H1 (cell line): Measurements from ENCODE around the gene PNLDC1. TPM values are rescaled to one million over a fixed set of nuclear protein-coding genes. Genes with fewer than 3 reads are reported as not detected.

Experiments
- CTCF ChIA-PET: fragments of 300-600 bp; sonication (Branson Sonifier 250); formaldehyde crosslinking; loops from one replicate; lab custom pipeline; 2021; ENCODE audit not compliant: partially characterized antibody; lab: Charles Lee
- POLR2A ChIA-PET: fragments of 300-600 bp; sonication (Branson Sonifier 250); formaldehyde crosslinking; loops from one replicate; lab custom pipeline; 2021; ENCODE audit warnings: inconsistent platforms; ENCODE audit not compliant: partially characterized antibody; lab: Charles Lee
- DNase-seq, 2 experiments: peaks; one replicate each; pipeline versions ENCODE4 v3.0.0 to v3.0.0-alpha.2; 2010 to 2022; ENCODE audit warnings: low spot score in 2 of 2, low read depth in 1 of 2, mixed read lengths in 1 of 2
- FAIRE-seq: peaks from 2 replicates; lab custom pipeline; 2011; peaks lifted over from hg19 to GRCh38; lab: Jason Lieb, UNC
- H2AFZ ChIP-seq: 2 replicates; pipeline ENCODE4 v1.8.1; 2012; ENCODE audit warnings: low read length, inconsistent platforms
- H2AK5ac ChIP-seq: 2 replicates; pipeline ENCODE4 v1.6.1; 2013; ENCODE audit warnings: low read depth, low read length
- H2BK120ac ChIP-seq: replicated peaks from 2 replicates; pipeline ENCODE3; 2013; ENCODE audit warnings: low read depth, low read length, inconsistent platforms
- H2BK12ac ChIP-seq: 2 replicates; pipeline ENCODE4 v1.6.1; 2013; ENCODE audit warnings: low read depth, low read length
- H2BK15ac ChIP-seq: 2 replicates; pipeline ENCODE4 v1.6.1; 2013; ENCODE audit warnings: low read length
- H2BK20ac ChIP-seq: 2 replicates; pipeline ENCODE4 v1.6.1; 2013; ENCODE audit warnings: low read length
- H2BK5ac ChIP-seq: 2 replicates; pipeline ENCODE4 v1.6.1; 2013; ENCODE audit warnings: low read depth, low read length
- H3K14ac ChIP-seq: 2 replicates; pipeline ENCODE4 v1.6.1; 2013; ENCODE audit warnings: inconsistent platforms; ENCODE audit not compliant: insufficient read length
- H3K18ac ChIP-seq: 2 replicates; pipeline ENCODE4 v1.6.1; 2013; ENCODE audit warnings: low read length; ENCODE audit errors: extremely low read depth
- H3K23ac ChIP-seq: 2 replicates; pipeline ENCODE4 v1.6.1; 2013; ENCODE audit warnings: inconsistent platforms; ENCODE audit not compliant: insufficient read length
- H3K23me2 ChIP-seq: 2 replicates; pipeline ENCODE4 v1.6.1; 2013; ENCODE audit warnings: low read depth, low read length
- H3K27ac ChIP-seq: 2 replicates; pipeline ENCODE4 v1.6.1; 2011; ENCODE audit warnings: low read depth, low read length, inconsistent platforms
- H3K27me3 ChIP-seq, 4 experiments: replicated peaks in 1 of 4; 1 replicate in 1 of 4; 2 replicates in 3 of 4; pipeline versions ENCODE4 v1.6.1 to v1.8.1; 2011 to 2013; ENCODE audit warnings: low read length in 3 of 4, mild to moderate bottlenecking in 3 of 4, inconsistent platforms in 2 of 4, mixed read lengths in 2 of 4, moderate library complexity in 1 of 4; ENCODE audit not compliant: control insufficient read depth in 3 of 4, insufficient read depth in 3 of 4; ENCODE audit errors: extremely low read depth in 1 of 4
- H3K36me3 ChIP-seq, 4 experiments: 2 replicates each; pipeline versions ENCODE4 v1.6.1 to v1.8.1; 2011 to 2013; ENCODE audit warnings: mild to moderate bottlenecking in 4 of 4, low read length in 3 of 4, moderate library complexity in 2 of 4, control low read depth in 1 of 4, inconsistent platforms in 1 of 4; ENCODE audit not compliant: insufficient read depth in 4 of 4, control insufficient read depth in 2 of 4
- H3K4ac ChIP-seq: replicated peaks from 2 replicates; pipeline ENCODE3; 2013; ENCODE audit warnings: low read length, low read depth, mixed read lengths, inconsistent platforms; ENCODE audit not compliant: insufficient read length
- H3K4me1 ChIP-seq, 4 experiments: replicated peaks in 1 of 4; 1 replicate in 1 of 4; 2 replicates in 3 of 4; pipeline versions ENCODE4 v1.6.1 to v1.8.1; 2011 to 2013; ENCODE audit warnings: low read length in 3 of 4, inconsistent platforms in 2 of 4, mixed read lengths in 1 of 4; ENCODE audit not compliant: insufficient read depth in 4 of 4, control insufficient read depth in 3 of 4
- H3K4me2 ChIP-seq, 2 experiments: 2 replicates each; pipeline versions ENCODE4 v1.6.1 to v1.8.1; 2011 to 2013; ENCODE audit warnings: low read depth in 2 of 2, low read length in 2 of 2, control low read depth in 1 of 2, inconsistent platforms in 1 of 2, mild to moderate bottlenecking in 1 of 2; ENCODE audit not compliant: insufficient read depth in 1 of 2
- H3K4me3 ChIP-seq, 4 experiments: fragments of 200-600, 300-600 bp in 1 of 4; sonication (generic), shearing (Covaris generic), sonication (Bioruptor Twin) in 1 of 4; 2 replicates each; pipeline versions ENCODE4 v1.5.1 to v1.8.1; 2011 to 2016; ENCODE audit warnings: low read length in 4 of 4, low read depth in 3 of 4, control low read depth in 2 of 4, inconsistent platforms in 2 of 4, mild to moderate bottlenecking in 2 of 4, mixed read lengths in 1 of 4, moderate library complexity in 1 of 4; ENCODE audit not compliant: insufficient read depth in 2 of 4; ENCODE audit errors: extremely low read depth in 1 of 4
- H3K56ac ChIP-seq: replicated peaks from 2 replicates; pipeline ENCODE3; 2013; ENCODE audit warnings: low read depth, mild to moderate bottlenecking, mixed read lengths, low read length, inconsistent platforms; ENCODE audit not compliant: insufficient read length
- H3K79me1 ChIP-seq: 2 replicates; pipeline ENCODE4 v1.6.1; 2013; ENCODE audit warnings: low read depth, low read length, control low read depth
- H3K79me2 ChIP-seq, 2 experiments: 2 replicates each; pipeline versions ENCODE4 v1.6.1 to v1.8.1; 2012 to 2013; ENCODE audit warnings: low read length in 2 of 2, mild to moderate bottlenecking in 2 of 2, inconsistent platforms in 1 of 2; ENCODE audit not compliant: insufficient read depth in 2 of 2, control insufficient read depth in 1 of 2
- H3K9ac ChIP-seq, 4 experiments: replicated peaks in 1 of 4; 1 replicate in 1 of 4; 2 replicates in 3 of 4; pipeline versions ENCODE4 v1.6.1 to v1.8.1; 2011 to 2013; ENCODE audit warnings: low read depth in 3 of 4, low read length in 3 of 4, control low read depth in 2 of 4, mild to moderate bottlenecking in 2 of 4, moderate library complexity in 2 of 4, inconsistent platforms in 1 of 4; ENCODE audit errors: extremely low read depth in 1 of 4
- H3K9me3 ChIP-seq, 2 experiments: 2 replicates each; pipeline versions ENCODE4 v1.6.1 to v1.8.1; 2012 to 2013; ENCODE audit warnings: mild to moderate bottlenecking in 2 of 2, moderate library complexity in 2 of 2, control low read depth in 1 of 2, inconsistent platforms in 1 of 2, low read depth in 1 of 2, low read length in 1 of 2, mixed read lengths in 1 of 2; ENCODE audit not compliant: insufficient read depth in 2 of 2
- H4K20me1 ChIP-seq, 2 experiments: replicated peaks in 1 of 2; 2 replicates each; pipeline versions ENCODE3 to v1.8.1; 2011 to 2013; ENCODE audit warnings: inconsistent platforms in 2 of 2, low read length in 2 of 2, mild to moderate bottlenecking in 1 of 2; ENCODE audit not compliant: insufficient read depth in 2 of 2, control insufficient read depth in 1 of 2
- H4K5ac ChIP-seq: 2 replicates; pipeline ENCODE4 v1.6.1; 2013; ENCODE audit warnings: low read length, low read depth, mixed read lengths, inconsistent platforms; ENCODE audit not compliant: insufficient read length
- H4K8ac ChIP-seq: 2 replicates; pipeline ENCODE4 v1.8.0; 2013; ENCODE audit warnings: mild to moderate bottlenecking, moderate library complexity, low read length, inconsistent platforms; ENCODE audit not compliant: insufficient read depth; ENCODE audit errors: extremely low read depth
- H4K91ac ChIP-seq: replicated peaks from 2 replicates; pipeline ENCODE3; 2013; ENCODE audit warnings: low read length, mixed read lengths, inconsistent platforms; ENCODE audit not compliant: insufficient read length
- HDAC6 ChIP-seq: IDR thresholded peaks from one replicate; pipeline ENCODE4 v1.7.1; 2012; ENCODE audit warnings: low read depth, mild to moderate bottlenecking, inconsistent platforms, low read length, moderate library complexity
- MAX ChIP-seq: IDR thresholded peaks from 2 replicates; pipeline ENCODE4 v1.6.1; 2012; ENCODE audit warnings: inconsistent platforms
- POLR2A ChIP-seq, 2 experiments: IDR thresholded peaks; 1 replicate in 1 of 2; 2 replicates in 1 of 2; pipeline ENCODE4 v1.6.1; 2011; ENCODE audit warnings: low read depth in 2 of 2, low read length in 2 of 2, mild to moderate bottlenecking in 2 of 2; ENCODE audit errors: control extremely low read depth in 1 of 2
- RAD21 ChIP-seq, 2 experiments: IDR thresholded peaks in 1 of 2; conservative IDR thresholded peaks in 1 of 2; 2 replicates each; pipeline ENCODE4 v1.6.1; 2011; ENCODE audit warnings: low read depth in 2 of 2, low read length in 2 of 2, improper control_type of control experiment in 1 of 2, inconsistent platforms in 1 of 2, mild to moderate bottlenecking in 1 of 2, moderate library complexity in 1 of 2
- RFX5 ChIP-seq: IDR thresholded peaks from 2 replicates; pipeline ENCODE4 v1.6.1; 2011; ENCODE audit warnings: low read depth, low read length, improper control_type of control experiment, borderline replicate concordance
- SP4 ChIP-seq: IDR thresholded peaks from 2 replicates; pipeline ENCODE4 v1.6.1; 2012; ENCODE audit warnings: low read length, inconsistent platforms
- SUZ12 ChIP-seq: fragments of 200-600 bp; sonication (generic); IDR thresholded peaks from 2 replicates; pipeline ENCODE4 v1.6.1; 2012; ENCODE audit warnings: mild to moderate bottlenecking, inconsistent platforms, low read length, moderate library complexity, mixed read lengths
- TBP ChIP-seq: IDR thresholded peaks from 2 replicates; pipeline ENCODE4 v1.6.1; 2011; ENCODE audit warnings: low read depth, low read length, improper control_type of control experiment
- WGBS, 2 experiments: shearing (Covaris generic) in 1 of 2; methylation state at CpG; one replicate each; pipeline versions ENCODE4 v1.1.6 to v1.1.7; 2013 to 2015; ENCODE audit warnings: low lambda C conversion rate in 2 of 2, mixed read lengths in 2 of 2, inconsistent platforms in 1 of 2, low coverage in 1 of 2, missing lambda C conversion rate in 1 of 2; ENCODE audit not compliant: insufficient replicate concordance in 2 of 2, insufficient coverage in 1 of 2, insufficient read length in 1 of 2; ENCODE audit errors: extremely low coverage in 1 of 2, missing lambda C conversion rate in 1 of 2; 5-methylcytosine and 5-hydroxymethylcytosine counted together
- polyA plus RNA-seq, 7 experiments: library from polyadenylated mRNA; depleted of rRNA in 3 of 7; stranded (reverse) in 5 of 7; unstranded in 2 of 7; fragments of >200 nt in 5 of 7; fragments of 200-250 nt in 2 of 7; gene quantifications; 1 replicate in 5 of 7; 2 replicates in 1 of 7; 4 replicates in 1 of 7; pipeline versions ENCODE4 v1.2.1 to v1.2.3, GENCODE V29; 2011 to 2013; ENCODE audit warnings: missing spikeins in 2 of 7, mixed read lengths in 2 of 7
- total RNA-seq: library from RNA; stranded (reverse); fragmentation: NEBNext Ultra II Directional; extraction: Animal tissue kit (Norgen Biotek cat#: 25700); gene quantifications from 2 replicates; pipeline ENCODE4 v1.2.1, GENCODE V29; 2021

The PNLDC1 gene
- total and polyA plus RNA-seq, 2 of the 8 experiments (the other 6 are each of a cell fraction or from before 2014, with no cell fraction given), result 0.15 to 0.34 TPM

GRCh38 chr6:159823953-159824352 is 23.9 kb downstream of the PNLDC1 start:
- DNase-seq (no peak), FAIRE-seq (no peak)
- Histone ChIP-seq H4K5ac (no peak overlapping the region), H4K8ac (no peak overlapping the region), H3K4me2 (no peak overlapping the region), H3K36me3 (no peaks in the 10 kb centered on the region), H3K27ac (no peak overlapping the region), H3K4me3 (no peak overlapping the region), H3K56ac (no peak overlapping the region), H3K14ac (no peak overlapping the region), H3K9ac (no peak overlapping the region), H2BK20ac (no peak overlapping the region), H2BK12ac (no peak overlapping the region), H3K4ac (no peak overlapping the region), H4K91ac (no peak overlapping the region), H2AK5ac (no peak overlapping the region), H3K23me2 (no peaks in the 10 kb centered on the region), H3K23ac (no peak overlapping the region), H3K18ac (no peak overlapping the region), H3K27me3 (no peaks in the 10 kb centered on the region), H2BK15ac (no peak overlapping the region), H3K9me3 (no peaks in the 10 kb centered on the region), H3K79me2 (no peaks in the 10 kb centered on the region), H3K4me1 (peaks cover 0 to 11% (median 5%) of the 10 kb centered on the region in 4 experiments; a peak in 6 of 7 replicates), H3K79me1 (no peaks in the 10 kb centered on the region), H4K20me1 (peaks cover 0 to 2% of the 10 kb centered on the region in 2 experiments), H2AFZ (no peak overlapping the region), H2BK5ac (no peak overlapping the region), H2BK120ac (no peak overlapping the region)
- ChIA-PET CTCF (interaction anchor here (1.4 to 2.1 kb wide), 3 partner anchors 10 to 33 kb away, joined by 3 to 14 read pairs (median 3); no protein-coding TSS in a partner anchor), POLR2A (no interaction called here)
- WGBS, 2 experiments, result 90% methylated on average over 3 of the region's 3 CpGs; no CpG with 5 or more reads in 1 of the 2 experiments
- no peak for TF ChIP-seq RFX5
- no peak for TF ChIP-seq MAX
- no peak for TF ChIP-seq SUZ12
- TF ChIP-seq SP4, result no peak
- no peak for TF ChIP-seq POLR2A (IDR thresholded peaks at IDR 0.05; ENCODE audit: control extremely low read depth in 1 of 2, low read depth in 2 of 2, low read length in 2 of 2)
- no peak for TF ChIP-seq HDAC6
- no peak for TF ChIP-seq RAD21 (IDR thresholded peaks at IDR 0.05 in 1 of 2, conservative IDR thresholded peaks at IDR 0.05 in 1 of 2; ENCODE audit: low read depth in 2 of 2, low read length in 2 of 2)
- TF ChIP-seq TBP, result no peak
